GM23338 (cell line): ENCODE measurements around the gene SYCP3. TPM values are rescaled to one million over a fixed set of nuclear protein-coding genes. Genes with fewer than 3 reads are reported as not detected.

ENCODE experiments used
- ATAC-seq: fragments of 200-7000 bp; cut with Tn5 transposase; 3 replicates; pipeline ENCODE4 v1.9.1; 2020
- DNase-seq: peaks from one replicate; pipeline ENCODE4 v3.0.0-alpha.2; 2015; ENCODE audit warnings: low spot score
- H2AFZ ChIP-seq: fragments of 200-600 bp; sonication (generic); 2 replicates; pipeline ENCODE4 v1.8.0; 2016; ENCODE audit warnings: antibody characterized with exemption, mild to moderate bottlenecking, moderate library complexity
- H3F3A ChIP-seq: fragments of 200-600 bp; sonication (generic); replicated peaks from 2 replicates; pipeline ENCODE4 v1.8.0; 2017; ENCODE audit warnings: antibody characterized with exemption, mixed run types, low read depth
- H3K27ac ChIP-seq: fragments of 200-600 bp; sonication (generic); 2 replicates; pipeline ENCODE4 v1.6.1; 2016; ENCODE audit warnings: low read depth
- H3K27me3 ChIP-seq: fragments of 200-600 bp; sonication (generic); 2 replicates; pipeline ENCODE4 v1.8.0; 2016; ENCODE audit warnings: mild to moderate bottlenecking, mixed run types, moderate library complexity; ENCODE audit not compliant: insufficient read depth
- H3K36me3 ChIP-seq: fragments of 200-600 bp; sonication (generic); 2 replicates; pipeline ENCODE4 v1.8.0; 2016; ENCODE audit warnings: mild to moderate bottlenecking; ENCODE audit not compliant: insufficient read depth
- H3K4me1 ChIP-seq: fragments of 200-600 bp; sonication (generic); 2 replicates; pipeline ENCODE4 v1.8.0; 2016; ENCODE audit warnings: mild to moderate bottlenecking, moderate library complexity; ENCODE audit not compliant: insufficient read depth
- H3K4me2 ChIP-seq: fragments of 200-600 bp; sonication (generic); 2 replicates; pipeline ENCODE4 v1.7.1; 2017; ENCODE audit warnings: mixed run types
- H3K4me3 ChIP-seq: fragments of 200-600 bp; sonication (generic); 2 replicates; pipeline ENCODE4 v1.6.1; 2016; ENCODE audit warnings: mixed run types
- H3K79me2 ChIP-seq: fragments of 200-600 bp; sonication (generic); replicated peaks from 2 replicates; pipeline ENCODE4 v1.8.0; 2017; ENCODE audit warnings: mild to moderate bottlenecking; ENCODE audit not compliant: insufficient read depth
- H3K9me2 ChIP-seq: fragments of 200-600 bp; sonication (generic); 2 replicates; pipeline ENCODE4 v1.8.0; 2017; ENCODE audit not compliant: insufficient read depth
- H4K20me1 ChIP-seq: fragments of 200-600 bp; sonication (generic); replicated peaks from 2 replicates; pipeline ENCODE4 v1.8.0; 2017; ENCODE audit warnings: mild to moderate bottlenecking; ENCODE audit not compliant: insufficient read depth
- H3K27ac Mint-ChIP-seq: 2 replicates; pipeline ENCODE4 v1.8.0; 2020; ENCODE audit warnings: inconsistent platforms, mild to moderate bottlenecking, moderate library complexity, mixed read lengths
- H3K27me3 Mint-ChIP-seq: 3 replicates; pipeline ENCODE4 v1.8.0; 2022; ENCODE audit warnings: low read depth, mild to moderate bottlenecking, moderate library complexity, mixed read lengths, inconsistent platforms; ENCODE audit not compliant: insufficient read depth, poor library complexity
- H3K36me3 Mint-ChIP-seq: 3 replicates; pipeline ENCODE4 v1.8.0; 2021; ENCODE audit warnings: low read depth, mild to moderate bottlenecking, inconsistent platforms, moderate library complexity, mixed read lengths
- H3K4me1 Mint-ChIP-seq: 3 replicates; pipeline ENCODE4 v1.8.0; 2020; ENCODE audit warnings: mild to moderate bottlenecking, inconsistent platforms, mixed read lengths
- H3K4me3 Mint-ChIP-seq: 3 replicates; pipeline ENCODE4 v1.8.0; 2021; ENCODE audit warnings: moderate library complexity, mild to moderate bottlenecking, inconsistent platforms, mixed read lengths
- H3K9me3 Mint-ChIP-seq: 3 replicates; pipeline ENCODE4 v1.8.0; 2020; ENCODE audit warnings: moderate library complexity, mild to moderate bottlenecking, inconsistent platforms, mixed read lengths
- CREB1 ChIP-seq: fragments of 250-450 bp; sonication (Bioruptor Pico); IDR thresholded peaks from 2 replicates; pipeline ENCODE4 v1.5.0; 2020; ENCODE audit warnings: low read depth, mild to moderate bottlenecking, moderate library complexity
- CTCF ChIP-seq, 2 experiments: fragments of 200-600 bp in 1 of 2; sonication (generic) in 1 of 2; conservative IDR thresholded peaks; 2 replicates each; pipeline versions ENCODE4 v1.5.1 to v1.6.1; 2016 to 2017; ENCODE audit warnings: antibody characterized with exemption in 2 of 2, low read depth in 2 of 2, mild to moderate bottlenecking in 2 of 2, moderate library complexity in 1 of 2
- ETS1 ChIP-seq: IDR thresholded peaks from 2 replicates; pipeline ENCODE4 v1.6.1; 2016; ENCODE audit warnings: antibody characterized with exemption
- EZH2 ChIP-seq: fragments of 200-600 bp; sonication (generic); IDR thresholded peaks from one replicate; pipeline ENCODE4 v1.8.0; 2017; ENCODE audit warnings: antibody characterized with exemption, mild to moderate bottlenecking, low read depth; ENCODE audit not compliant: unreplicated experiment
- EZH2phosphoT487 ChIP-seq: fragments of 200-600 bp; sonication (generic); IDR thresholded peaks from one replicate; pipeline ENCODE4 v1.8.1; 2018; ENCODE audit warnings: antibody characterized with exemption; ENCODE audit not compliant: unreplicated experiment
- JUNB ChIP-seq: IDR thresholded peaks from one replicate; pipeline ENCODE4 v1.6.1; 2016; ENCODE audit warnings: antibody characterized with exemption; ENCODE audit not compliant: unreplicated experiment
- NANOG ChIP-seq: IDR thresholded peaks from 2 replicates; pipeline ENCODE4 v1.6.1; 2016; ENCODE audit warnings: antibody characterized with exemption, borderline replicate concordance
- POLR2AphosphoS5 ChIP-seq: IDR thresholded peaks from 2 replicates; pipeline ENCODE4 v1.6.1; 2016; ENCODE audit warnings: antibody characterized with exemption, low read depth
- REST ChIP-seq: IDR thresholded peaks from one replicate; pipeline ENCODE4 v1.6.1; 2018; ENCODE audit warnings: antibody characterized with exemption; ENCODE audit not compliant: unreplicated experiment
- STAT1 ChIP-seq: IDR thresholded peaks from one replicate; pipeline ENCODE4 v1.6.1; 2016; ENCODE audit warnings: antibody characterized with exemption; ENCODE audit not compliant: unreplicated experiment
- ZNF114 ChIP-seq: fragments of 250-450 bp; sonication (Bioruptor Pico); IDR thresholded peaks from 2 replicates; pipeline ENCODE4 v1.5.0; 2020; ENCODE audit warnings: mild to moderate bottlenecking, moderate library complexity
- ZNF331 ChIP-seq: fragments of 250-450 bp; sonication (Bioruptor Pico); IDR thresholded peaks from 2 replicates; pipeline ENCODE4 v1.5.0; 2020; ENCODE audit warnings: low read depth, mild to moderate bottlenecking, moderate library complexity
- polyA plus RNA-seq: library from polyadenylated mRNA; unstranded; fragments of >200 nt; fragmentation: Nextera tagmentation; extraction: Ambion mirVana; gene quantifications from 2 replicates; pipeline ENCODE4 v1.2.1, GENCODE V29; 2016
- total RNA-seq: library from RNA; depleted of rRNA; stranded (reverse); fragments of >200 nt; shearing (Covaris generic); gene quantifications from 2 replicates; pipeline ENCODE4 v1.2.3, GENCODE V29; 2014
- TF ChIP-seq, protein P1 (sequence below): fragments of 250-450 bp; sonication (Bioruptor Pico); IDR thresholded peaks from 2 replicates; pipeline ENCODE4 v1.5.0; 2020; ENCODE audit warnings: mild to moderate bottlenecking, moderate library complexity

SYCP3 gene
- total and polyA plus RNA-seq, 2 experiments from 2014 or later, result 0.07 to 1.5 TPM

GRCh38 chr12:101694297-101694848, 44.9 kb downstream of the SYCP3 start:
- H3K9me2 ChIP-seq, result no peaks in the 10 kb centered on the region

More at GRCh38 chr12:101694297-101694848, 44.9 kb downstream of the SYCP3 start:
- no peak overlapping the region for H3K4me3 Mint-ChIP-seq
- Histone ChIP-seq H4K20me1 (no peaks in the 10 kb centered on the region), H3K4me1 (peaks cover 15% of the 10 kb centered on the region; the same call in 1 of the 2 replicates), H3K27me3 (peaks cover 29% of the 10 kb centered on the region), H3K79me2 (peaks cover 11% of the 10 kb centered on the region; the same call in 1 of the 2 replicates), H3K4me2 (no peak overlapping the region), H3K4me3 (no peak overlapping the region), H3K27ac (no peak overlapping the region), H2AFZ (0 out of 2 replicates have a peak overlapping the region, but pooled peaks have one; percentile 5), H3F3A (0 out of 2 replicates have a peak, but pooled peaks cover 4% of the 10 kb centered on the region), H3K36me3 (no peaks in the 10 kb centered on the region)
- no peaks in the 10 kb centered on the region; the same call in 2 of the 3 replicates for H3K9me3 Mint-ChIP-seq
- H3K4me1 Mint-ChIP-seq, result peaks cover 14% of the 10 kb centered on the region
- H3K36me3 Mint-ChIP-seq, result no peaks in the 10 kb centered on the region
- DNase-seq (no peak), ATAC-seq (no peak)
- H3K27ac Mint-ChIP-seq, result no peak overlapping the region
- H3K27me3 Mint-ChIP-seq, result peaks cover 19% of the 10 kb centered on the region
- no peak for TF ChIP-seq CTCF (conservative IDR thresholded peaks at IDR 0.05; ENCODE audit: low read depth in 2 of 2)
- TF ChIP-seq ZNF114, result no peak
- TF ChIP-seq CREB1, result no peak
- TF ChIP-seq, protein P1, sequence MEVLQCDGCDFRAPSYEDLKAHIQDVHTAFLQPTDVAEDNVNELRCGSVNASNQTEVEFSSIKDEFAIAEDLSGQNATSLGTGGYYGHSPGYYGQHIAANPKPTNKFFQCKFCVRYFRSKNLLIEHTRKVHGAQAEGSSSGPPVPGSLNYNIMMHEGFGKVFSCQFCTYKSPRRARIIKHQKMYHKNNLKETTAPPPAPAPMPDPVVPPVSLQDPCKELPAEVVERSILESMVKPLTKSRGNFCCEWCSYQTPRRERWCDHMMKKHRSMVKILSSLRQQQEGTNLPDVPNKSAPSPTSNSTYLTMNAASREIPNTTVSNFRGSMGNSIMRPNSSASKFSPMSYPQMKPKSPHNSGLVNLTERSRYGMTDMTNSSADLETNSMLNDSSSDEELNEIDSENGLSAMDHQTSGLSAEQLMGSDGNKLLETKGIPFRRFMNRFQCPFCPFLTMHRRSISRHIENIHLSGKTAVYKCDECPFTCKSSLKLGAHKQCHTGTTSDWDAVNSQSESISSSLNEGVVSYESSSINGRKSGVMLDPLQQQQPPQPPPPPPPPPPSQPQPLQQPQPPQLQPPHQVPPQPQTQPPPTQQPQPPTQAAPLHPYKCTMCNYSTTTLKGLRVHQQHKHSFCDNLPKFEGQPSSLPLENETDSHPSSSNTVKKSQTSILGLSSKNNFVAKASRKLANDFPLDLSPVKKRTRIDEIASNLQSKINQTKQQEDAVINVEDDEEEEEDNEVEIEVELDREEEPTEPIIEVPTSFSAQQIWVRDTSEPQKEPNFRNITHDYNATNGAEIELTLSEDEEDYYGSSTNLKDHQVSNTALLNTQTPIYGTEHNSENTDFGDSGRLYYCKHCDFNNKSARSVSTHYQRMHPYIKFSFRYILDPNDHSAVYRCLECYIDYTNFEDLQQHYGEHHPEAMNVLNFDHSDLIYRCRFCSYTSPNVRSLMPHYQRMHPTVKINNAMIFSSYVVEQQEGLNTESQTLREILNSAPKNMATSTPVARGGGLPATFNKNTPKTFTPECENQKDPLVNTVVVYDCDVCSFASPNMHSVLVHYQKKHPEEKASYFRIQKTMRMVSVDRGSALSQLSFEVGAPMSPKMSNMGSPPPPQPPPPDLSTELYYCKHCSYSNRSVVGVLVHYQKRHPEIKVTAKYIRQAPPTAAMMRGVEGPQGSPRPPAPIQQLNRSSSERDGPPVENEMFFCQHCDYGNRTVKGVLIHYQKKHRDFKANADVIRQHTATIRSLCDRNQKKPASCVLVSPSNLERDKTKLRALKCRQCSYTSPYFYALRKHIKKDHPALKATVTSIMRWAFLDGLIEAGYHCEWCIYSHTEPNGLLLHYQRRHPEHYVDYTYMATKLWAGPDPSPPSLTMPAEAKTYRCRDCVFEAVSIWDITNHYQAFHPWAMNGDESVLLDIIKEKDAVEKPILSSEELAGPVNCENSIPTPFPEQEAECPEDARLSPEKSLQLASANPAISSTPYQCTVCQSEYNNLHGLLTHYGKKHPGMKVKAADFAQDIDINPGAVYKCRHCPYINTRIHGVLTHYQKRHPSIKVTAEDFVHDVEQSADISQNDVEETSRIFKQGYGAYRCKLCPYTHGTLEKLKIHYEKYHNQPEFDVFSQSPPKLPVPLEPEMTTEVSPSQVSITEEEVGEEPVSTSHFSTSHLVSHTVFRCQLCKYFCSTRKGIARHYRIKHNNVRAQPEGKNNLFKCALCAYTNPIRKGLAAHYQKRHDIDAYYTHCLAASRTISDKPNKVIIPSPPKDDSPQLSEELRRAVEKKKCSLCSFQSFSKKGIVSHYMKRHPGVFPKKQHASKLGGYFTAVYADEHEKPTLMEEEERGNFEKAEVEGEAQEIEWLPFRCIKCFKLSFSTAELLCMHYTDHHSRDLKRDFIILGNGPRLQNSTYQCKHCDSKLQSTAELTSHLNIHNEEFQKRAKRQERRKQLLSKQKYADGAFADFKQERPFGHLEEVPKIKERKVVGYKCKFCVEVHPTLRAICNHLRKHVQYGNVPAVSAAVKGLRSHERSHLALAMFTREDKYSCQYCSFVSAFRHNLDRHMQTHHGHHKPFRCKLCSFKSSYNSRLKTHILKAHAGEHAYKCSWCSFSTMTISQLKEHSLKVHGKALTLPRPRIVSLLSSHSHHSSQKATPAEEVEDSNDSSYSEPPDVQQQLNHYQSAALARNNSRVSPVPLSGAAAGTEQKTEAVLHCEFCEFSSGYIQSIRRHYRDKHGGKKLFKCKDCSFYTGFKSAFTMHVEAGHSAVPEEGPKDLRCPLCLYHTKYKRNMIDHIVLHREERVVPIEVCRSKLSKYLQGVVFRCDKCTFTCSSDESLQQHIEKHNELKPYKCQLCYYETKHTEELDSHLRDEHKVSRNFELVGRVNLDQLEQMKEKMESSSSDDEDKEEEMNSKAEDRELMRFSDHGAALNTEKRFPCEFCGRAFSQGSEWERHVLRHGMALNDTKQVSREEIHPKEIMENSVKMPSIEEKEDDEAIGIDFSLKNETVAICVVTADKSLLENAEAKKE (CRISPR knock-in tag), result no peak
- TF ChIP-seq POLR2AphosphoS5, result no peak
- no peak for TF ChIP-seq ETS1
- no peak for TF ChIP-seq ZNF331 (CRISPR knock-in tag)
- TF ChIP-seq EZH2, result no peak
- TF ChIP-seq REST, result no peak
- TF ChIP-seq NANOG, result no peak
- no peak for TF ChIP-seq EZH2phosphoT487
- no peak for TF ChIP-seq JUNB
- TF ChIP-seq STAT1, result no peak
